Fibroblast of pulmonary artery (primary cell): Measurements from ENCODE around the gene MYL9.
"Not testable (repeated sequence)": the region's sequence is repeated elsewhere in the genome, so short reads cannot be mapped to it uniquely, and the experiment has no call there.

Experiments used
- DNase-seq: peaks from one replicate; pipeline ENCODE4 v3.0.0-alpha.2; 2010; ENCODE audit warnings: low read depth
- H3K4me3 ChIP-seq: replicated peaks from 2 replicates; pipeline ENCODE4 v1.5.1; 2011; ENCODE audit warnings: low read depth, mild to moderate bottlenecking, control low read depth, low read length, moderate library complexity
- CTCF ChIP-seq: IDR thresholded peaks from 2 replicates; pipeline ENCODE4 v1.5.1; 2011; ENCODE audit warnings: mild to moderate bottlenecking, control low read depth, low read length, inconsistent platforms; ENCODE audit errors: missing control alignments

Gene MYL9

DNA sequence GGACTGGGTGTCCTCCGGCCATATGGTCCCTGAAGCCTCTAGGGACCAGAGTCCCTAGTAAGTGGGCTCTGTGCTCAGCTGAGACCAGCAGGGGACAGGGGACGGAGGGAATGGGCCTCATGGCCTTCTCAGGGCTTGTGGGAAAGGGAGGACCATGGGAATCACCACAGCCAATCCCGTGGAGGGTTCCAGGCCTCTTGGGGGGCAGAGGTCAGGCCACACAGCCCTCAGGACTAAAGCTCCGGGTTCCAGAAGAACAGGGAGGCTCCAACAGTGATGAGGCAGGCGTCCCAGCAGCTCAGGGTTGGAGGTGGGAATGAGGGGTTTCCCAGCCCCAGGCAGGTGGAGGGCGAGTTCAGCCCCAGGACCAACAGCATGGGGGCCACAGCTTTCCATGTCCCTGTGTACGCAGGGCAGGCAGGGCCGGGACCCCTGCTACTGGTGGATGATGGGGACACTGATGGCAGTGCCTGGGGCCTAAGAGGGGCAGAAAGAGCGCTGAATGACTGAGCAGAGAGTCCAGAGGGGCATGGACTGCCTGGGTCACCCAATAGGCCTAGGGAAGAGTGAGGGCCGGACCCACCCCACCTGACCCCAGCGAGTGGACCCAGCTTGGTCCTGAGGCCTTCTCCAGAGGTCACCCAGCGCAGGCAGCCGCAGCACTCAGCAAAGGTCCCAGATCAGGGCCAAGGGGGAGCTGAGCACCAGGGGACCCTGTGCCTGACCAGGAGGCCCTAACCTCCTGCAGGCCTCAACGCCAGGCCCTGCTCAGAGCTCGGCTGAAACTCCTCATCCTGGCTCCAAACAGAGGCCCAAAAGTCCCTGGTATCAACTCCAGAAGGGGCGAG, 8.8 kb downstream of the MYL9 start:
- DNase-seq = no peak
- no peak overlapping the region for H3K4me3 ChIP-seq
- no peak for TF ChIP-seq CTCF

DNA sequence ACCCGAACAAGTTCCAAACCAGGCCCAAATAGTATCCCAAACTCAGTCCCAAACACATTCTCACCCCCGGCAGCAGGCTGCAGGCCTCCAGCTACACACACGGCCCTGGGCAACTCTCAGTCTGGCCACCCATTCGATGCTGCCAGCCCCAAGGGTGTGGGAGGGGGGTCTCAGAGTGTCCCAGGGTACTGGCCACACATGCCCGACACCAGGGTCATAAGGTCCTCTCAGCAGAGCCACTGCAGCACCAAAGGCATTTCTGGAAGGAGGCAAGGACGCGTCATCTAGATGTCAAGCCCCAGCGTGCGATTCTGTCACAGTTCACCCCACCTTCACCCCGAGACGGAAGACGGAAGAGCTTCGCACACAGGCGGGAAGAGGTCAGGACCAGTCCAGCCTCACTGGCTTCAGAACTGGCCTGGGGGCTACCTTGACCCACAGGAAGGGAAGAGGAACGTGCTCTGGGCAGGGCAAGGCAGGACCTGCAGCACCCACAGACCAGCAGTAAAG, 9.5 kb downstream of the MYL9 start:
- no peak for DNase-seq
- H3K4me3 ChIP-seq = no peak overlapping the region
- TF ChIP-seq CTCF = no peak

- no peak for TF ChIP-seq CTCF
- DNase-seq = no peak
- no peak overlapping the region for H3K4me3 ChIP-seq
These were observed 13.9 kb downstream of the MYL9 start for GRCh38 chr20:36555248-36555647.

DNA sequence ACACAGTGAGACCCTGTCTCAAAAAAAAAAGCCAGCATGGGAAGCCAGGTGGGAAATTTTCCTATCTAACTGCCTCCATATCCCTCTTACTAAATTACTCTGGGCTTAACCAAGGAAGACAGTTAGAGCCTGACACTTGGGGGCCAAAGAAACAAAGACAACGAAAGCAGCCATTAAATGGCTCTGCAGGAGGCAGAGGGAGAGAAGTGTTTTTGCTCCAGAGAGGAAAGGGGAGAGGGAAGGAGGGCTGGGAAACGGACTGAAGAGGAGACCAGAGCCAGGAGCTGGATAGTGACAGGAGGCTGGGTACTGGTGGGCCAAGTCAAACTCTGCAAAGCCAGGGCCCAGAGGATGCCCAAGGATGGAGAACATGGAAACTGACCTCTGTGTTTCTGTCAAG, 21.4 kb downstream of the MYL9 start:
- TF ChIP-seq CTCF = no peak
- DNase-seq = no peak

DNA sequence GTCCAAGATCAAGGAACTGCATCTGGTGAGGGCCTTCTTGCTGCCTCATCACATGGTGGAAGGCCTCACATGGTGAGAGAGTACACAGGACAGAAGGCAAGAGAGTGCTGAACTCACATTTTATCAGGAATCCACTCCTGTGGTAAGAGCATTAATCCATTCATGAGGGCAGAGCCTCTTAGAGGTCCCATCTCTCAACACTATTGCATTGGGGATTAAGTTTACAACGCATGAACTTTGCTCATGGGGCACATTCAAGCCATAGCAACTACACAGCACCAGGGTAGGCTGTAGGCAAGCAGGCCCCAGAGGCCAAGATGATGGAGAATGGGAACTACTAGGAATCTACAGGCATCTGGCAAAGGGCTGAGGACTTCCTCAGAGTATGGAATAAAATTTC, 22.1 kb downstream of the MYL9 start:
- no peak overlapping the region for H3K4me3 ChIP-seq
- no peak for TF ChIP-seq CTCF
- no peak for DNase-seq

More for the DNA sequence above, 21.4 kb downstream of the MYL9 start:
- no peak overlapping the region for H3K4me3 ChIP-seq

GRCh38 chr20:36564078-36564725, 22.9 kb downstream of the MYL9 start:
- H3K4me3 ChIP-seq, DNase-seq: not testable (repeated sequence)

- not testable (repeated sequence) for DNase-seq, H3K4me3 ChIP-seq
These were observed 23.4 kb downstream of the MYL9 start for GRCh38 chr20:36564726-36565121.

GRCh38 chr20:36565520-36565919, 24.2 kb downstream of the MYL9 start:
- H3K4me3 ChIP-seq = no peak overlapping the region
- no peak for TF ChIP-seq CTCF
- DNase-seq = no peak
